ENCODE measurements around the gene PPT2. TPM values are rescaled to one million over a fixed set of nuclear protein-coding genes. Genes with fewer than 3 reads are reported as not detected.

The PPT2 gene
- total and polyA plus RNA-seq, 2 of the 13 experiments (the other 11 are each of a cell fraction or from before 2014, with no cell fraction given) = 39.2 to 61.8 TPM

- no peak for TF ChIP-seq ZNF557 (CRISPR knock-in tag; IDR thresholded peaks at IDR 0.05)
- 0 out of 2 replicates have a peak, but pooled peaks have one; percentile 15 for TF ChIP-seq MEIS1 (CRISPR knock-in tag; IDR thresholded peaks at IDR 0.05; ENCODE audit: borderline replicate concordance)
- no peak for TF ChIP-seq MTA3 (CRISPR knock-in tag; IDR thresholded peaks at IDR 0.05)
- TF ChIP-seq IRF2 (CRISPR knock-in tag; IDR thresholded peaks at IDR 0.05) = no peak; the same call in 1 of the 2 replicates
- no peak for TF ChIP-seq CENPX (CRISPR knock-in tag; IDR thresholded peaks at IDR 0.05)
- TF ChIP-seq ZNF710 (CRISPR knock-in tag; IDR thresholded peaks at IDR 0.05; ENCODE audit: borderline replicate concordance) = no peak; the same call in 1 of the 2 replicates
- TF ChIP-seq TRAFD1 (CRISPR knock-in tag; IDR thresholded peaks at IDR 0.05; ENCODE audit: borderline replicate concordance) = no peak
- no peak for TF ChIP-seq CREBL2 (CRISPR knock-in tag; IDR thresholded peaks at IDR 0.05; ENCODE audit: borderline replicate concordance)
- TF ChIP-seq KIAA2018 (CRISPR knock-in tag; IDR thresholded peaks at IDR 0.05; ENCODE audit: borderline replicate concordance) = no peak
- TF ChIP-seq ZBTB26 (CRISPR knock-in tag; IDR thresholded peaks at IDR 0.05; ENCODE audit: borderline replicate concordance) = no peak
- TF ChIP-seq CBX1 (IDR thresholded peaks at IDR 0.05; ENCODE audit: low read depth) = no peak
- TF ChIP-seq PBX3 (CRISPR knock-in tag; IDR thresholded peaks at IDR 0.05; ENCODE audit: borderline replicate concordance) = peak; percentile 95; the same call in 1 of the 2 replicates
- TF ChIP-seq PCBP2 (optimal IDR thresholded peaks at IDR 0.05; ENCODE audit: low read depth, low read length, poor library complexity, severe bottlenecking) = no peak
Observed at GRCh38 chr6:32177788-32178546, 24.0 kb downstream of the PPT2 start, which contains the start of gene RNF5 (continued).
